Upper lobe of left lung (tissue), 6 donors: Measurements from ENCODE around the gene ATG7. TPM values are rescaled to one million over a fixed set of nuclear protein-coding genes. Genes with fewer than 3 reads are reported as not detected.
A peak's percentile ranks its signal among the peaks of the same experiment; 100 is the strongest.

Experiments
- ATAC-seq, 2 donors: fragments of 200-7000 bp; cut with Tn5 transposase; one replicate each; pipeline ENCODE4 v1.9.1; 2022; ENCODE audit warnings: mild to moderate bottlenecking in 2 of 2, moderate library complexity in 2 of 2; ENCODE audit not compliant: low FRiP score in 2 of 2
- DNase-seq, 2 donors: peaks; one replicate each; pipeline ENCODE4 v3.0.0-alpha.2; 2019 to 2020
- H3K27ac ChIP-seq, 4 donors: fragments of 200-600 bp; sonication (generic); one replicate each; pipeline ENCODE4 v1.5.1; 2016 to 2019
- H3K27me3 ChIP-seq, 4 donors: fragments of 200-600 bp; sonication (generic); one replicate each; pipeline ENCODE4 v1.5.1; 2017 to 2019
- H3K36me3 ChIP-seq, 4 donors: fragments of 200-600 bp; sonication (generic); one replicate each; pipeline ENCODE4 v1.5.1; 2016 to 2019
- H3K4me1 ChIP-seq, 4 donors: fragments of 200-600 bp; sonication (generic); one replicate each; pipeline ENCODE4 v1.5.1; 2018 to 2019
- H3K4me3 ChIP-seq, 4 donors: fragments of 200-600 bp; sonication (generic); one replicate each; pipeline ENCODE4 v1.5.1; 2017 to 2019; ENCODE audit warnings: mild to moderate bottlenecking in 2 of 4, moderate library complexity in 1 of 4
- H3K9me3 ChIP-seq, 4 donors: fragments of 200-600 bp; sonication (generic); one replicate each; pipeline ENCODE4 v1.5.1; 2018 to 2019
- EP300 ChIP-seq, 4 donors: sonication (generic); formaldehyde crosslinking; IDR thresholded peaks; one replicate each; pipeline ENCODE4 v1.5.1; 2017; ENCODE audit warnings: antibody characterized with exemption in 4 of 4, control low read depth in 2 of 4
- POLR2A ChIP-seq, 4 donors: fragments of 450-650 bp; IDR thresholded peaks; one replicate each; pipeline ENCODE4 v1.5.1; 2016 to 2017; ENCODE audit warnings: antibody characterized with exemption in 4 of 4, mild to moderate bottlenecking in 2 of 4
- POLR2AphosphoS5 ChIP-seq, 2 donors: sonication (generic); formaldehyde crosslinking; IDR thresholded peaks; one replicate each; pipeline ENCODE4 v1.5.1; 2017; ENCODE audit warnings: antibody characterized with exemption in 2 of 2
- WGBS, 2 donors: methylation state at CpG; one replicate each; pipeline ENCODE4 v1.1.5; 2017 to 2018; 5-methylcytosine and 5-hydroxymethylcytosine counted together
- total RNA-seq, 6 donors: library from RNA; depleted of rRNA in 4 of 6; stranded (reverse); fragments of >200 nt in 4 of 6; gene quantifications; one replicate each; pipeline versions ENCODE4 v1.1.0 to v1.2.1, GENCODE V29; 2016 to 2021
- TF ChIP-seq, protein P1 (sequence below), 6 experiments: fragments of 450-650 bp in 4 of 6; fragments of 200-600 bp in 2 of 6; sonication (generic) in 2 of 6; IDR thresholded peaks; one replicate each; pipeline ENCODE4 v1.5.1; 2016 to 2019; ENCODE audit warnings: antibody characterized with exemption in 6 of 6
- donor health status: DM: no; HTN: no; CAD: no; lungs with moderate emphysema.
- donor health status: DM: no; HTN: yes; CAD: no; lungs with severe emphysema.

The ATG7 gene
- total RNA-seq, 6 donors from 2014 or later, result 52.4 to 195 (median 74.1) TPM

DNA sequence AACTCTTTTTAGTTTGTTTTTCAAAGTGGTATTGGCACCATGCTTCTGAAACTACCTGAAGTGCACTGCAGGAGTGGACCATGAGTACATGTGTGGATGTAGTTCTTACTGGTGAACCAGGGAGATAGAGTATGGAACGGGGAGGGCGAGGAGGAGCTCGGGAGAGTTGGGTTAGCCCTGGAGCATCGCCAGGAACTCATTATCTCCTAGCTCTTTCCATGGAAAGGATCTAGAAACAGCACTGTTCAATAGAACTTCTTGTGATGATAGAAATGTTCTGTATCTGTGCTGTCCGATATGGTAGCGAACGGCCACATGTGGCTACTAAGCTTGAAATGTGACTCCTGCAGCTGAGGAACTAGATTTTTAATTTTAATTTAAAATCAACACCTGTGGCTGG lies 324.2 kb downstream of the ATG7 start:
- H3K36me3 ChIP-seq, result peaks cover 7 to 22% (median 10%) of the 10 kb centered on the region in 4 donors
- H3K4me1 ChIP-seq, result peaks cover 24 to 46% (median 35%) of the 10 kb centered on the region in 4 donors
- H3K27ac ChIP-seq, result no peak overlapping the region
- no peaks in the 10 kb centered on the region for H3K27me3 ChIP-seq
- TF ChIP-seq, protein P1, sequence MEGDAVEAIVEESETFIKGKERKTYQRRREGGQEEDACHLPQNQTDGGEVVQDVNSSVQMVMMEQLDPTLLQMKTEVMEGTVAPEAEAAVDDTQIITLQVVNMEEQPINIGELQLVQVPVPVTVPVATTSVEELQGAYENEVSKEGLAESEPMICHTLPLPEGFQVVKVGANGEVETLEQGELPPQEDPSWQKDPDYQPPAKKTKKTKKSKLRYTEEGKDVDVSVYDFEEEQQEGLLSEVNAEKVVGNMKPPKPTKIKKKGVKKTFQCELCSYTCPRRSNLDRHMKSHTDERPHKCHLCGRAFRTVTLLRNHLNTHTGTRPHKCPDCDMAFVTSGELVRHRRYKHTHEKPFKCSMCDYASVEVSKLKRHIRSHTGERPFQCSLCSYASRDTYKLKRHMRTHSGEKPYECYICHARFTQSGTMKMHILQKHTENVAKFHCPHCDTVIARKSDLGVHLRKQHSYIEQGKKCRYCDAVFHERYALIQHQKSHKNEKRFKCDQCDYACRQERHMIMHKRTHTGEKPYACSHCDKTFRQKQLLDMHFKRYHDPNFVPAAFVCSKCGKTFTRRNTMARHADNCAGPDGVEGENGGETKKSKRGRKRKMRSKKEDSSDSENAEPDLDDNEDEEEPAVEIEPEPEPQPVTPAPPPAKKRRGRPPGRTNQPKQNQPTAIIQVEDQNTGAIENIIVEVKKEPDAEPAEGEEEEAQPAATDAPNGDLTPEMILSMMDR (IDR thresholded peaks at IDR 0.05), result no peak
- TF ChIP-seq POLR2AphosphoS5 (IDR thresholded peaks at IDR 0.05) (no peak), POLR2A (IDR thresholded peaks at IDR 0.05) (no peak), EP300 (IDR thresholded peaks at IDR 0.05) (no peak)
- WGBS, 2 donors, result 80 to 84% methylated on average over 7 of the region's 7 CpGs
- no peak for DNase-seq
- no peak overlapping the region for H3K4me3 ChIP-seq
- no peaks in the 10 kb centered on the region for H3K9me3 ChIP-seq
- ATAC-seq, result no peak

DNA sequence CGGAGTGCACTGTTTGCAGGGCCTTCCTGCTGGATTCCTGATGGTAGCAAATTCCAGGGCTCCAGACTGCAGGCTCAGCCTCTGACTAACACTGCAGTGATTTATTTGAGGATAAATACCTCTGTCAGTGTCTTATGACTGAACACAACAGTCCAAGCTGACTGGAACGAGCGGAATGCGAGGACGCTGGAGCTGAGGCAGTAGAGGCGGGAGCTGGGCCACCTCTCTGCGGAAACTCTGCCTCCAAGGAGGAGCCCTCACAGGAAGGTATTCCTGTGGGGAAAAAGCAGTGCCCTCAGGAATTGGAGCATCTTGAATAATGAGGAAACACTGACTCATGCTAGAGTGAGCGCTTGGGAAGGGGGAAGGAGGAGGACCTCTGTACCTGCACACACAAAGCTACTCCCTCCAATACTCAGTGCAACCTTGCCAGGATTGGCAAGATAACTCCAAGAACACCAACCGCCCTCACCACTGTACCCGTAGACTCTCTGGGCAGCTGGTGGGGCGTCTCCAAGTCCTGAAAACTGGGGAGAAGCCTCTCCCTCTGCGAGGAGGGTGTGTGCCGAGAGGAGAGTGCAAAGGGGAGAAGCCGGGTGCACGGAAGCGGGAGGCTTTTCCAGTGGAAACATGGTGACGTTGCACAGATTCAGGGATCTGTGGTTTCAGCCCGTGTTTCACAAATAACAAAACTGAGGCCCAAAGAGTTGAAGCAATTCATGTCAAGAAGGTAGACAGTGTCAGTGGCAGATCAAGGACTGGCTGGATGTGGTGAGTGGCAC lies 328.5 kb downstream of the ATG7 start:
- DNase-seq (no peak), ATAC-seq (peak; percentile 83 to 93)
- H3K4me1 ChIP-seq, result peaks cover 12 to 44% (median 23%) of the 10 kb centered on the region in 4 donors
- no peaks in the 10 kb centered on the region for H3K9me3 ChIP-seq
- TF ChIP-seq, protein P1 (IDR thresholded peaks at IDR 0.05), result no peak
- TF ChIP-seq POLR2AphosphoS5 (IDR thresholded peaks at IDR 0.05) (peak; percentile 26 to 60), EP300 (IDR thresholded peaks at IDR 0.05) (peak in 1 of 4 donors; percentile 42)
- 74 to 77% methylated on average over 17 to 18 of the region's 18 CpGs for WGBS, 2 donors
- no peaks in the 10 kb centered on the region for H3K27me3 ChIP-seq
- H3K27ac ChIP-seq, result peak overlapping the region; percentile 65 to 79 (median 72)
- H3K36me3 ChIP-seq, result peaks cover 7 to 24% (median 11%) of the 10 kb centered on the region in 4 donors
- H3K4me3 ChIP-seq, result no peak overlapping the region

DNA sequence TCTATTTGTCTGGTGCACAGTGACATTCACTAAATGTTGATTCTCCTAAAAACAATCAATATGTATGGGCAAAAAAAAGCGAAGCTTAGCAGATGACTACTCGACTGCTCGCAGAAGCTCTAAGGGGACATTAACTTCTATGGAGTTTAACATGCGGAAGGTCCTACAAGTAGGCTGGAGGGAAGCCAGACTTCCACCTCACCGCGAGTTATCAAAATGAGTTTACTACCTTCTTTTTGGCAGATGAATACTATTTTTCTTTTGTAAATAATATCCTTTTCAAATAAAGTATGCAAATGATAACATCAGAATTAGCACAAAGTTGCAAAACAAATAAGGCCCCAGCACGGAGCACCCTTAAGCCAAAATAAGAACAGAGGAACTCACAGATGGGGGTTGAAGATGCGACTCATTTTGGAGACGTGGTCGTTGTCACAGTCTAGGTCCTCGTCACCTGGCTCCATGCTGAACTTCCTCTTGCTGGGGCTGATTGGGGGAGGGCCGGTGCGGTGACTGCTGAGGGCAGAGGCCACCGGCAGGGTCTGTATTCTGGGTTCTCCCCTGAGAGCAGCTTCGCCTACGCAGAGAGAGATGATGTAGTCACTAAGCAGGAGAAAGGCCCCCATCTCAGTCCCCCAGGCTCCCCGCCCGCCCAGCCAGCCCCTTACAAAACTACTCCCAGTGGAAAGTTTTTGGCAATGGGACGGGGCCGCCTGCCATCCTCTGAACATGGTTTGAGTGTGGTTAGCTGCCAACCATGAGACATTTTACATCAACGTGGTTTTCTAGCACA lies 329.4 kb downstream of the ATG7 start:
- no peak for ATAC-seq
- TF ChIP-seq POLR2A (IDR thresholded peaks at IDR 0.05), result no peak
- no peak for TF ChIP-seq POLR2AphosphoS5 (IDR thresholded peaks at IDR 0.05)
- TF ChIP-seq, protein P1 (IDR thresholded peaks at IDR 0.05), result no peak
- no peak for TF ChIP-seq EP300 (IDR thresholded peaks at IDR 0.05)
- peaks cover 7 to 24% (median 11%) of the 10 kb centered on the region in 4 donors for H3K36me3 ChIP-seq
- H3K4me3 ChIP-seq, result no peak overlapping the region
- H3K9me3 ChIP-seq, result no peaks in the 10 kb centered on the region
- H3K27me3 ChIP-seq, result no peaks in the 10 kb centered on the region
- peaks cover 12 to 41% (median 23%) of the 10 kb centered on the region in 4 donors for H3K4me1 ChIP-seq
- H3K27ac ChIP-seq, result peak overlapping the region; percentile 65 to 79 (median 72)
- peak in 1 of 2 donors; percentile 36 for DNase-seq
- WGBS, 2 donors, result 65 to 76% methylated on average over 19 to 21 of the region's 21 CpGs

DNA sequence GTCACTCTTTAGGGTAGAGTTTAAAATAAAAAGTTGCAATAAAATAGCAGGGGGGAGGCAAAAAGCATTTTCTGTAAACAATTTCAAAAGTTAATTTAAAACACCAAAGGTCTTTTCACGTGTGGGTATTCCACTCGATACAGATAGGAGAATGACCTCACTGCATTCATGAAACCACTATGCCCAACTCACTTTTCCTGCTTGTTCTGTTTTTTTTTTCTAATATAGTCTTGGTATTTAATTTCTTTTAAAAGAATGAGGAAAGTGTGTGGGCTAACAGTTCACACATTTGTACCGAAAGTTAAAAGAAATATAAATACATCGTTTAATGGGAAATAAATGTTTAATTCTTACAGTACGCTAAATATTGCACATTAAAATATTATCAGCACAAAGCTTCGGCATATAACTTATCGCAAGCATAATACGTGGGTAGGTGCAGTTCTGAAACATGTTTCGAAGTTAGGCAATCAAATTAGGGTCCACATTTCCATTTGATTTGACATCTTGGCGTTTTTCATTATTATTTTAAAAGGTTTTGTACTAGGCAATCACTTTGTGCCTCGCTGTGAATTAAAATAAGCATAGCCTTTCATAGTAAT lies 330.1 kb downstream of the ATG7 start:
- ATAC-seq, result no peak
- WGBS, 2 donors, result 73 to 82% methylated on average over 11 of the region's 11 CpGs
- H3K9me3 ChIP-seq, result no peaks in the 10 kb centered on the region
- peaks cover 7 to 24% (median 11%) of the 10 kb centered on the region in 4 donors for H3K36me3 ChIP-seq
- no peak for TF ChIP-seq EP300 (IDR thresholded peaks at IDR 0.05)
- TF ChIP-seq POLR2A (IDR thresholded peaks at IDR 0.05), result no peak
- TF ChIP-seq, protein P1 (IDR thresholded peaks at IDR 0.05), result no peak
- no peak for TF ChIP-seq POLR2AphosphoS5 (IDR thresholded peaks at IDR 0.05)
- no peaks in the 10 kb centered on the region for H3K27me3 ChIP-seq
- no peak for DNase-seq
- peaks cover 12 to 39% (median 26%) of the 10 kb centered on the region in 4 donors for H3K4me1 ChIP-seq
- H3K27ac ChIP-seq, result peak overlapping the region; percentile 70 to 79 (median 74)
- H3K4me3 ChIP-seq, result no peak overlapping the region
